Choroid plexus epithelial cell (primary cell): ENCODE measurements around the gene CTDSP1.
A peak's percentile ranks its signal among the peaks of the same experiment; 100 is the strongest.

Experiments
- DNase-seq: peaks from one replicate; pipeline ENCODE4 v3.0.0-alpha.2; 2010; ENCODE audit warnings: low read depth
- H3K4me3 ChIP-seq: 2 replicates; pipeline ENCODE4 v1.5.1; 2011; ENCODE audit warnings: low read depth, mild to moderate bottlenecking, control low read depth, low read length, moderate library complexity
- CTCF ChIP-seq: conservative IDR thresholded peaks from 2 replicates; pipeline ENCODE4 v1.5.1; 2011; ENCODE audit warnings: low read depth, mild to moderate bottlenecking, control low read depth, inconsistent platforms, low read length, moderate library complexity

CTDSP1 gene

GRCh38 chr2:218446547-218446946 is 46.9 kb downstream of the CTDSP1 start:
- no peak overlapping the region for H3K4me3 ChIP-seq
- DNase-seq: no peak
- no peak for TF ChIP-seq CTCF

- DNase-seq: no peak
- no peak for TF ChIP-seq CTCF
Observed at GRCh38 chr2:218447072-218447471, 47.4 kb downstream of the CTDSP1 start.

GRCh38 chr2:218448934-218449333 is 49.3 kb downstream of the CTDSP1 start:
- TF ChIP-seq CTCF: no peak
- no peak overlapping the region for H3K4me3 ChIP-seq
- peak; percentile 20 for DNase-seq

More at GRCh38 chr2:218447072-218447471, 47.4 kb downstream of the CTDSP1 start:
- no peak overlapping the region for H3K4me3 ChIP-seq

GRCh38 chr2:218452079-218452478 is 52.4 kb downstream of the CTDSP1 start:
- no peak overlapping the region for H3K4me3 ChIP-seq
- DNase-seq: no peak
- TF ChIP-seq CTCF: no peak
